Measurements from ENCODE around the gene GABRG3. TPM values are rescaled to one million over a fixed set of nuclear protein-coding genes. Genes with fewer than 3 reads are reported as not detected.

GABRG3 gene
- total and polyA plus RNA-seq, 2 experiments from 2014 or later, result 0.10 to 1.4 TPM

GRCh38 chr15:27396521-27396920 lies 425.5 kb downstream of the GABRG3 start:
- Mint-ChIP-seq H3K4me1 (peaks cover 16% of the 10 kb centered on the region), H3K4me3 (no peak overlapping the region), H3K9me3 (no peaks in the 10 kb centered on the region; the same call in 2 of the 3 replicates), H3K36me3 (ENCODE audit: low read depth) (no peaks in the 10 kb centered on the region), H3K27ac (no peak overlapping the region), H3K27me3 (ENCODE audit: insufficient read depth, low read depth, poor library complexity) (no peaks in the 10 kb centered on the region)
- no peak overlapping the region for H3K4me3 ChIP-seq
- no peaks in the 10 kb centered on the region for H3K79me2 ChIP-seq (replicated peaks; ENCODE audit: insufficient read depth)
- no peaks in the 10 kb centered on the region for H3K9me2 ChIP-seq (ENCODE audit: insufficient read depth)
- H4K20me1 ChIP-seq (replicated peaks; ENCODE audit: insufficient read depth), result no peaks in the 10 kb centered on the region
- H2AFZ ChIP-seq, result no peak overlapping the region
- no peak for TF ChIP-seq REST (IDR thresholded peaks at IDR 0.05; ENCODE audit: unreplicated experiment)
- TF ChIP-seq EZH2phosphoT487 (IDR thresholded peaks at IDR 0.05; ENCODE audit: unreplicated experiment), result no peak
- TF ChIP-seq ZNF462 (CRISPR knock-in tag; IDR thresholded peaks at IDR 0.05), result no peak
- TF ChIP-seq JUNB (IDR thresholded peaks at IDR 0.05; ENCODE audit: unreplicated experiment), result no peak
- no peak for TF ChIP-seq POLR2AphosphoS5 (IDR thresholded peaks at IDR 0.05; ENCODE audit: low read depth)
- TF ChIP-seq NANOG (IDR thresholded peaks at IDR 0.05; ENCODE audit: borderline replicate concordance), result no peak
- no peak for TF ChIP-seq STAT1 (IDR thresholded peaks at IDR 0.05; ENCODE audit: unreplicated experiment)
- TF ChIP-seq ZNF114 (CRISPR knock-in tag; IDR thresholded peaks at IDR 0.05), result no peak
- TF ChIP-seq CREB1 (CRISPR knock-in tag; IDR thresholded peaks at IDR 0.05; ENCODE audit: low read depth), result no peak
- no peak for TF ChIP-seq ZNF331 (CRISPR knock-in tag; IDR thresholded peaks at IDR 0.05; ENCODE audit: low read depth)
- no peak for TF ChIP-seq CTCF (conservative IDR thresholded peaks at IDR 0.05; ENCODE audit: low read depth in 2 of 2)
- TF ChIP-seq ETS1 (IDR thresholded peaks at IDR 0.05), result no peak
- no peak overlapping the region for H3K4me2 ChIP-seq
- peaks cover 15% of the 10 kb centered on the region for H3K4me1 ChIP-seq (ENCODE audit: insufficient read depth)
- DNase-seq (ENCODE audit: low spot score) (no peak), ATAC-seq (no peak)
- H3K36me3 ChIP-seq (ENCODE audit: insufficient read depth), result no peaks in the 10 kb centered on the region
- no peak overlapping the region for H3K27ac ChIP-seq (ENCODE audit: low read depth)
- H3K27me3 ChIP-seq (ENCODE audit: insufficient read depth), result no peaks in the 10 kb centered on the region
- H3F3A ChIP-seq (replicated peaks; ENCODE audit: low read depth), result no peaks in the 10 kb centered on the region

All from GM23338 (cell line).